ENCODE data around the gene CDS2. TPM values are rescaled to one million over a fixed set of nuclear protein-coding genes. Genes with fewer than 3 reads are reported as not detected.

CDS2 gene
- total RNA-seq, 1 experiment from 2014 or later = 17.1 TPM

DNA sequence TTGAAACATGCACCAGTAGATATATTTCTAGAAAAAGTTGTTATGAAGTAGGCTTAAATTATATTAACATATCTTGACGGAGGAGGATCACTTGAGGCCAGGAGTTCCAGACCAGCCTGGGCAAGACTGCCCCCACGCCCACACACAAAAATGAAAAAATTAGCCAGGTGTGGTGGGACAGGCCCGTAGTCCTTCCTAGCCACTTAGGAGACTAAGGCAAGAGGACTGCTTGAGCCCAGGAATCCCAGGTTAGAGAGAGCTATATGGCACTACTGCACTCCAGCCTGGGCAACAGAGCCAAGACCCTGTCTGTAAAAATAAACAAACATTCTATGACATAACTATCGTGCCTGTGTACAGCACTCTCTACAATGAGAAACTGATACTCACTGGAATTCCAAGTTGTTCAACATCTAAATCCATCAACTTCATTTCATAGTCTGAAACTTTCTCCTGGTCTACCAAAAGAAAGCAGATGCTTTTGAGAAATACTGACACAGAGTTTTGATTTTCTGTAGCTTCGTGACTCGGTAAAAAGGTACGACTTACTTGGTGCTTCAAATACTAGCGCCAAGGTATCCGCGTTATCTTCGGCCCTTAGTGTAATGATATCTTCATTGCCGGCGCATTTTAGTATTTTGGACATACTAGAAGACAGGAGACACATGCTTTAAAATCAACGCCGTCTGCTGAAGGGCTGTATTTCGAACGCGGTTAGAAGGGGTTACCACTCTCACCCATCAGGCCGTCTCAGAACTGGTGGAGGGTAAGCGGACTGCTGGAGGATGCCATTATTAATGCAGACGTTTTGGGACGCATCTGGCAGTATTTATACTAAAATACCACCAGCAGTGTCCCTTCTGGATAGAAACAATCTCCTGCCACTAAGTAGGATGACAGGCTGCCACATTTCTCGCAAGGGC is 8.3 kb upstream of the CDS2 start:
- BruUV-seq (replicated peaks) = no TSS peak
- H3K27me3 ChIP-seq (ENCODE audit: low read length) = no peaks in the 10 kb centered on the region
- ChIA-PET POLR2A (ENCODE audit: unreplicated experiment) (no interaction called here), CTCF (no interaction called here)
- TF ChIP-seq EZH2 (IDR thresholded peaks at IDR 0.05; ENCODE audit: low read length, unreplicated experiment) = no peak
- TF ChIP-seq EZH2phosphoT487 (IDR thresholded peaks at IDR 0.05; ENCODE audit: borderline replicate concordance, low read length) = no peak
- H3K79me2 ChIP-seq (ENCODE audit: low read length) = peaks cover 44% of the 10 kb centered on the region
- H2AFZ ChIP-seq (ENCODE audit: low read length) = no peak overlapping the region
- peak overlapping the region; percentile 63 for H3K27ac ChIP-seq (ENCODE audit: low read length)
- H3K4me3 ChIP-seq (ENCODE audit: low read length) = peak overlapping the region; percentile 84
- intact Hi-C loops (cut with micrococcal nuclease) = no loop called here
- DNase-seq (no peak), ATAC-seq (no peak)
- H3F3A ChIP-seq (ENCODE audit: low read length, unreplicated experiment) = peaks cover 36% of the 10 kb centered on the region
- H3K9me2 ChIP-seq (replicated peaks; ENCODE audit: low read length) = no peaks in the 10 kb centered on the region
- peaks cover 48% of the 10 kb centered on the region for H3K4me1 ChIP-seq (ENCODE audit: insufficient read depth, low read length)
- peaks cover 48% of the 10 kb centered on the region for H3K36me3 ChIP-seq (ENCODE audit: low read depth, low read length)
- no peaks in the 10 kb centered on the region for H3K9me3 ChIP-seq (ENCODE audit: low read length)
- H3K9ac ChIP-seq (ENCODE audit: low read length) = peak overlapping the region; percentile 92
- H4K20me1 ChIP-seq (ENCODE audit: low read length) = peaks cover 34% of the 10 kb centered on the region
- H3K4me2 ChIP-seq (ENCODE audit: low read length) = peak overlapping the region; percentile 90

GRCh38 chr20:5119143-5119434 is 7.7 kb upstream of the CDS2 start:
- no peaks in the 10 kb centered on the region for H3K27me3 ChIP-seq (ENCODE audit: low read length)
- H3K79me2 ChIP-seq (ENCODE audit: low read length) = peaks cover 44% of the 10 kb centered on the region
- H3K4me1 ChIP-seq (ENCODE audit: insufficient read depth, low read length) = peaks cover 43% of the 10 kb centered on the region
- no peaks in the 10 kb centered on the region for H3K9me3 ChIP-seq (ENCODE audit: low read length)
- H2AFZ ChIP-seq (ENCODE audit: low read length) = no peak overlapping the region
- TF ChIP-seq EZH2 (IDR thresholded peaks at IDR 0.05; ENCODE audit: low read length, unreplicated experiment) = no peak
- no peak for TF ChIP-seq CTCF (conservative IDR thresholded peaks at IDR 0.05; ENCODE audit: low read depth, low read length)
- TF ChIP-seq EZH2phosphoT487 (IDR thresholded peaks at IDR 0.05; ENCODE audit: borderline replicate concordance, low read length) = no peak
- peak overlapping the region; percentile 84 for H3K4me3 ChIP-seq (ENCODE audit: low read length)
- POLR2A ChIA-PET (ENCODE audit: unreplicated experiment) = no interaction called here
- DNase-seq = no peak
- peak overlapping the region; percentile 90 for H3K4me2 ChIP-seq (ENCODE audit: low read length)
- peaks cover 32% of the 10 kb centered on the region for H3F3A ChIP-seq (ENCODE audit: low read length, unreplicated experiment)
- H3K9ac ChIP-seq (ENCODE audit: low read length) = peak overlapping the region; percentile 92
- H4K20me1 ChIP-seq (ENCODE audit: low read length) = peaks cover 34% of the 10 kb centered on the region
- H3K9me2 ChIP-seq (replicated peaks; ENCODE audit: low read length) = no peaks in the 10 kb centered on the region
- CTCF ChIA-PET = no interaction called here
- H3K27ac ChIP-seq (ENCODE audit: low read length) = peak overlapping the region; percentile 63
- H3K36me3 ChIP-seq (ENCODE audit: low read depth, low read length) = peaks cover 48% of the 10 kb centered on the region
- no TSS peak for BruUV-seq (replicated peaks)
- intact Hi-C loops (cut with micrococcal nuclease) = no loop called here
- ATAC-seq = no peak

GRCh38 chr20:5119435-5120184 is 7.2 kb upstream of the CDS2 start, which contains the start of gene PCNA:
PCNA (minus strand) TSS chr20:5119958; CDS start chr20:5119798, 160 bp downstream.
- peak within 1 kb of the TSS; percentile 83 for H2AFZ ChIP-seq (ENCODE audit: low read length)

More at GRCh38 chr20:5119435-5120184, 7.2 kb upstream of the CDS2 start, which contains the start of gene PCNA:
- H3K79me2 ChIP-seq (ENCODE audit: low read length) = peaks cover 44% of the 10 kb centered on the region
- H3F3A ChIP-seq (ENCODE audit: low read length, unreplicated experiment) = peaks cover 26% of the 10 kb centered on the region
- intact Hi-C loops (cut with micrococcal nuclease) = no loop called here
- H3K9ac ChIP-seq (ENCODE audit: low read length) = peak within 1 kb of the TSS; percentile 92
- no peaks in the 10 kb centered on the region for H3K9me2 ChIP-seq (replicated peaks; ENCODE audit: low read length)
- H4K20me1 ChIP-seq (ENCODE audit: low read length) = peaks cover 34% of the 10 kb centered on the region
- POLR2A ChIA-PET (ENCODE audit: unreplicated experiment) = no interaction called here
- H3K4me2 ChIP-seq (ENCODE audit: low read length) = peak within 1 kb of the TSS; percentile 90
- H3K27me3 ChIP-seq (ENCODE audit: low read length) = no peaks in the 10 kb centered on the region
- TSS peak; percentile 43 for BruUV-seq (replicated peaks)
- peak within 1 kb of the TSS; percentile 63 for H3K27ac ChIP-seq (ENCODE audit: low read length)
- TF ChIP-seq EZH2phosphoT487 (IDR thresholded peaks at IDR 0.05; ENCODE audit: borderline replicate concordance, low read length) (no peak), EZH2 (IDR thresholded peaks at IDR 0.05; ENCODE audit: low read length, unreplicated experiment) (no peak), CTCF (conservative IDR thresholded peaks at IDR 0.05; ENCODE audit: low read depth, low read length) (no peak)
- peak within 1 kb of the TSS; percentile 84 for H3K4me3 ChIP-seq (ENCODE audit: low read length)
- ATAC-seq (peak; percentile 97), DNase-seq (peak; percentile 98)
- no peaks in the 10 kb centered on the region for H3K9me3 ChIP-seq (ENCODE audit: low read length)
- peaks cover 38% of the 10 kb centered on the region for H3K4me1 ChIP-seq (ENCODE audit: insufficient read depth, low read length)
- H3K36me3 ChIP-seq (ENCODE audit: low read depth, low read length) = peaks cover 43% of the 10 kb centered on the region
- CTCF ChIA-PET = interaction anchor here (1.1 kb wide), 1 partner anchor 72 kb away, joined by 4 read pairs; no protein-coding TSS in a partner anchor
